Spleen (tissue), 7 donors: ENCODE data around the gene INSR.

Experiments used
- CTCF ChIP-seq, 11 experiments: fragments of 200-600 bp in 7 of 11; fragments of 450-650 bp in 4 of 11; sonication (generic) in 4 of 11; IDR thresholded peaks in 8 of 11; conservative IDR thresholded peaks in 3 of 11; 1 replicate in 7 of 11; 2 replicates in 4 of 11; pipeline versions ENCODE4 v1.4.0 to v1.8.0; 2016 to 2021; ENCODE audit warnings: antibody characterized with exemption in 11 of 11, inconsistent platforms in 4 of 11, mild to moderate bottlenecking in 1 of 11
- POLR2A ChIP-seq, 3 donors: fragments of 450-650 bp; IDR thresholded peaks; one replicate each; pipeline ENCODE4 v1.5.1; 2017; ENCODE audit warnings: antibody characterized with exemption in 3 of 3, mild to moderate bottlenecking in 1 of 3
- POLR2AphosphoS5 ChIP-seq, 3 donors: sonication (generic); formaldehyde crosslinking; IDR thresholded peaks; one replicate each; pipeline ENCODE4 v1.5.1; 2017; ENCODE audit warnings: antibody characterized with exemption in 3 of 3
- donor health status: DM: no; HTN: no; CAD: no; lungs with moderate emphysema.
- donor health status: DM: no; HTN: no; CAD: no.
- donor health status: DM: no; HTN: no; CAD: no.

DNA sequence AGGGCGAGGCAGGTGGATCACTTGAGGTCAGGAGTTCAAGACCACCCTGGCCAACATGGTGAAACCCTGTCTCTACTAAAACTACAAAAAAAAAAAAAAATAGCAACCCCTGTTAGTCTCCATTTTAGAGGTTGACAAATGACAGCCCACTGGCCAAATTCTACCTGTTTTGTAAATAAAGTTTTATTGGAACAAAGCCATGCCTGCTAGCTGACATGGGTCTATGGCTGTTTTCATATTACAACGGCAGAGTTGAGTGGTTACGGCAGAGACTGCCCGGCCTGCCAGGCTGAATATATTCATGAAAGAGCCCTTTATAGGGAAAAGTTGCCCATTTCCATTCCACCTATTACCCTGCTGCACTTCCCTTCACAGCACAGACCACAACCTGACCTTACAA, 121.4 kb downstream of the INSR start:
- TF ChIP-seq POLR2A (IDR thresholded peaks at IDR 0.05) (no peak), CTCF (IDR thresholded peaks at IDR 0.05 in 8 of 11, conservative IDR thresholded peaks at IDR 0.05 in 3 of 11) (no peak), POLR2AphosphoS5 (IDR thresholded peaks at IDR 0.05) (no peak)
